GM20000 (cell line): Measurements from ENCODE around the gene MYO7B.

Experiments used
- DNase-seq: peaks from one replicate; pipeline ENCODE4 v3.0.0; 2012; ENCODE audit warnings: low spot score
- TF ChIP-seq, protein P1 (sequence below): IDR thresholded peaks from 2 replicates; pipeline ENCODE4 v1.5.1; 2012; ENCODE audit warnings: mild to moderate bottlenecking, control low read depth; ENCODE audit errors: extremely low read depth, missing control alignments

The MYO7B gene

DNA sequence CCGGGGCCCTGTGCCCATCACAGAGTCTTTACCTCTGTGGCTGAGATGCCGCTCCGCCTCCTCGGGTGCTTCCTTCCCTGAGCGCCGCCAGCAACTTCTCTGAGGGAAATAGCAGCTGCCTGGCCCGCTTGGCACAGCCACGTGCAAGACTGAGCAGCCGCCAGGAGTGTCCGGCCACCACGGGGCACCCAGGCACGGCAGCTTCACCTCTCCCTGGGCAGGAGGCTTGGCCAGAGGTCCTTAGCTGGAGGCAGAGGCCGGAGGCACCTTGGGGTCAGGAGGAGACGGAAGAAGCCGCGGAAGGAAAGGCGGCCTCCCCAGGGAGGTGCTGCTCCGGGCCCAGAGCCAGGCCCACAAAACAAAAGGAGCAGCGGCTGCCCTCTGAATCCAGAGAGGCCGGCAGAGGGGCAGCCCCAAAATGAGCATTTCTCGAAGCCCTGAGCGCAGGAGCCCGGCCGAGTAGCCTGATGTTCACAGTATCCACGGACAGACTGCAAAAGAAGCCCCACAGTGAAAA, 145.9 kb downstream of the MYO7B start:
- DNase-seq: peak; percentile 19

DNA sequence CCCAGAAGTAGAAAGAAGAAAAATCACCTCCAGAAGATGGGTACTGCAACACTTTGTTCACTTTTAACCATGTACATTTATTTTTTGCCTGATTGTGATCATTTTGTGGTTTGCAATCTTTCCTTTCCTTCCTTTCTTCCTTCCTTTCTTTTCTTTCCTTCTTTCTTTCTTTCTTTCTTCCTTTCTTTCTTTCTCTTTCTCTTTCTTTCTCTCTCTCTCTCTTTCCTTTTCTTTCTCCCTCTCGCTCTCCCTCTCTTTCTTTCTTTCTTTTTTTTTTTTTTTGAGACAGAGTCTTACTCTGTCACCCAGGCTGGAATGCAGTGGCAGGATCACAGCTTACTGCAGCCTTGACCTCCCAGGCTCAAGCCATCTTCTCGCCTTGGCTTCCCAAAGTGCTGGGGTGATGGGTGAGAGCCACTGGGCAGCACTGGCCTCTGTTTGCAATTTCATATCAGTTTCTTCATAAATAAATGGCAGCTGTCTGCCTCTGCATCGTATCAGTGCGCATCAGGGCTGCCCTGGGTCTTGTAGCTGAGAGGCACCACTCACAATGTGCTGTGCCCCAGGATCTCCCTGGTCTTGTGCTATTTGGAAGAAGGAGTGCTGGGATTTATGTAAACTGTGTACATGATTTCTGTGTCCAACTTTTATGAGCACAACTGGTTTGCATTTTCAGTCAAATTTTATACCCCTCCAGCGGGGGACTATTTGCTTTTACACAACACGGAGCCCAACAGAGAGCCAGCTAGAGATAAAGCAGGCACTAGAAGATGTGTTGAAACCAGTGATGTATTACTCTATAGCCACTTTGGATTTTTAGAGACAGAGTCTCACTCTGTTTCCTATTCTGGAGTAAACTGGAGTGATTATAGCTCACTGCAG, 146.7 kb downstream of the MYO7B start:
- TF ChIP-seq, protein P1, sequence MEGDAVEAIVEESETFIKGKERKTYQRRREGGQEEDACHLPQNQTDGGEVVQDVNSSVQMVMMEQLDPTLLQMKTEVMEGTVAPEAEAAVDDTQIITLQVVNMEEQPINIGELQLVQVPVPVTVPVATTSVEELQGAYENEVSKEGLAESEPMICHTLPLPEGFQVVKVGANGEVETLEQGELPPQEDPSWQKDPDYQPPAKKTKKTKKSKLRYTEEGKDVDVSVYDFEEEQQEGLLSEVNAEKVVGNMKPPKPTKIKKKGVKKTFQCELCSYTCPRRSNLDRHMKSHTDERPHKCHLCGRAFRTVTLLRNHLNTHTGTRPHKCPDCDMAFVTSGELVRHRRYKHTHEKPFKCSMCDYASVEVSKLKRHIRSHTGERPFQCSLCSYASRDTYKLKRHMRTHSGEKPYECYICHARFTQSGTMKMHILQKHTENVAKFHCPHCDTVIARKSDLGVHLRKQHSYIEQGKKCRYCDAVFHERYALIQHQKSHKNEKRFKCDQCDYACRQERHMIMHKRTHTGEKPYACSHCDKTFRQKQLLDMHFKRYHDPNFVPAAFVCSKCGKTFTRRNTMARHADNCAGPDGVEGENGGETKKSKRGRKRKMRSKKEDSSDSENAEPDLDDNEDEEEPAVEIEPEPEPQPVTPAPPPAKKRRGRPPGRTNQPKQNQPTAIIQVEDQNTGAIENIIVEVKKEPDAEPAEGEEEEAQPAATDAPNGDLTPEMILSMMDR: no peak
- DNase-seq: no peak

More for the DNA sequence above, 145.9 kb downstream of the MYO7B start:
- TF ChIP-seq, protein P1: no peak

DNA sequence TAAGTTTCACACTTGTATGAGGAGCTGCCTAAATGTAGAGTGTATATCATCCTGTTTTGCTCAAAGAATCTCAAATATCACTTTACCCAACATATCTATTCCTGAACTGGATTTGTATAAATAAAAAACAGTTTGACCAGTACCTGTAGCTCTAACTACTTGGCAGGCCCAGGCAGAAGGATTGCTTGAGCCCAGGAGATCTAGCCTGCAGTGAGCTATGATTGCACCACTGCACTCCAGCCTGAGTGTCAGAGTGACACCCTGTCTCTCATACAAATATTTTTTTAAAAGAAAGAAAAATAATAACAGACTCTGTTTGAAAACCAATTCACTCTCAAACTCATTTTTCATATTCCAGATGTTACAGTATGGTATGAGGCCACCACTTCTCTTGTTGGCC, 147.6 kb downstream of the MYO7B start:
- TF ChIP-seq, protein P1: no peak
- no peak for DNase-seq

DNA sequence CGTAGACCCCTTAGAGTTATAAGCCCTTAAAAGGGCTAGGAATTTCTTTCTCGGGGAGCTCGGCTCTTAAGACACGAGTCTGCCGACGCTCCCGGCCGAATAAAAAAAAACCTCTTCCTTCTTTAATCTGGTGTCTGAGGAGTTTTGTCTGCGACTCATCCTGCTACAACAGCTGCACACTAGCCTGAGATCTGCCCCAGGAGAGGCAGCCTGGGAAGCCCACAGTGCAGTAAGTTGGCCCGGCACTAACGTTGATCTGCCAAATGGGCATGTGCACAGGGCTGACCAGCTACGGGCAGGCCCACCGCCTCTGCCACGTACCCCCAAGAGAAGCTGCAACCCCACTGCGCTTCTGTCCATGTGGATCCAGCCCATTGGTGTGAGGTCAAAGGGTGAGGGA, 148.3 kb downstream of the MYO7B start:
- TF ChIP-seq, protein P1: no peak
- DNase-seq: no peak

DNA sequence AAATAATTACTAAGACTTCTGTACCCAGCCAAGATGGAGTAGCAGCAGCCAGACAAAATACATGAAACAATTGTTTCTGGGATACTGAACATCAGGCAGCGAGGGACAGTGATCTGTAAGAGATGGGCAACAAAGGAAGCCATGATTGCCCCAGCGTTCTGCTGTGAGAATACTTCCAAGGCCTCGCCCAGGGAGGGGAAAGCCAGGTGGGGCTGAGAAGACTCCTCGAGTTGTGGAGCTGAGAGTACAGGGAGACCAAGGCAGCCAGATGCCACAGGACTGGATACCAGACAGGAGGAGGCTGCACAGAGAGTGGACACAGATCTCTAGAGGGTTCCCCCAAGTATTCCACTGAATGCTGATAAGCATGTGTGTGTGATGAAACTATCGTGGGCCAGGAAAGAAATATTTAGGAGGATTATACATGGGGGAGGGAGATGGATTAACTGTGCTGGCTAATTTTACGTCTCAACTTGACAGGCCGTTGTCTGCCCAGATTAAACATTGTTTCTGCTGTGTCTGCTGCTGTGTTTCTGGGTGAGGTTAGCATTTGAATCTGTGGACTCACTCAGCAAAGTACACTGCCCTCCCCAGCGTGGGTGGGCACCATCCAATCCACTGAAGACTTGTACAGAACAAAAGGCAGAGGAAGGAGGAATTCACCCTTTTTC, 150.1 kb downstream of the MYO7B start:
- TF ChIP-seq, protein P1: no peak
- DNase-seq: no peak
